Trophoblast cell (in vitro differentiated cells and primary cell): ENCODE measurements around the gene MYLK.

Experiments
- DNase-seq, 2 donors: peaks; one replicate each; pipeline ENCODE4 v3.0.0-alpha.2; 2016
- H2AFZ ChIP-seq: 2 replicates; pipeline ENCODE4 v1.6.1; 2013; ENCODE audit warnings: low read length, moderate library complexity, mild to moderate bottlenecking; ENCODE audit not compliant: insufficient read depth, poor library complexity
- H2AK5ac ChIP-seq: 2 replicates; pipeline ENCODE4 v1.6.1; 2013; ENCODE audit warnings: mild to moderate bottlenecking, low read length
- H2BK120ac ChIP-seq: 2 replicates; pipeline ENCODE4 v1.6.1; 2013; ENCODE audit warnings: low read length, mild to moderate bottlenecking, moderate library complexity; ENCODE audit not compliant: insufficient read depth, poor library complexity
- H2BK12ac ChIP-seq: 2 replicates; pipeline ENCODE4 v1.6.1; 2013; ENCODE audit warnings: mild to moderate bottlenecking, low read length, moderate library complexity
- H2BK5ac ChIP-seq: 2 replicates; pipeline ENCODE4 v1.6.1; 2013; ENCODE audit warnings: low read length, low read depth, moderate library complexity, mild to moderate bottlenecking; ENCODE audit not compliant: poor library complexity
- H3K14ac ChIP-seq: 2 replicates; pipeline ENCODE4 v1.6.1; 2013; ENCODE audit warnings: mild to moderate bottlenecking, low read length
- H3K18ac ChIP-seq: 2 replicates; pipeline ENCODE4 v1.6.1; 2013; ENCODE audit warnings: mild to moderate bottlenecking, low read length
- H3K23ac ChIP-seq: 2 replicates; pipeline ENCODE4 v1.6.1; 2013; ENCODE audit warnings: low read length
- H3K27ac ChIP-seq: 2 replicates; pipeline ENCODE4 v1.5.1; 2013; ENCODE audit warnings: low read depth, mild to moderate bottlenecking, inconsistent platforms, low read length, moderate library complexity
- H3K27me3 ChIP-seq: 2 replicates; pipeline ENCODE4 v1.6.1; 2013; ENCODE audit warnings: inconsistent platforms, mild to moderate bottlenecking, low read length, moderate library complexity; ENCODE audit not compliant: insufficient read depth
- H3K36me3 ChIP-seq, 2 experiments: 1 replicate in 1 of 2; 2 replicates in 1 of 2; pipeline ENCODE4 v1.6.1; 2013; ENCODE audit warnings: low read length in 2 of 2, mild to moderate bottlenecking in 2 of 2, moderate library complexity in 1 of 2; ENCODE audit not compliant: insufficient read depth in 2 of 2, control insufficient read depth in 1 of 2
- H3K4ac ChIP-seq: 2 replicates; pipeline ENCODE4 v1.6.1; 2013; ENCODE audit warnings: low read depth, mild to moderate bottlenecking, low read length, moderate library complexity
- H3K4me1 ChIP-seq, 2 experiments: 1 replicate in 1 of 2; 2 replicates in 1 of 2; pipeline ENCODE4 v1.6.1; 2013; ENCODE audit warnings: low read length in 2 of 2, mild to moderate bottlenecking in 2 of 2, moderate library complexity in 1 of 2; ENCODE audit not compliant: insufficient read depth in 2 of 2, control insufficient read depth in 1 of 2
- H3K4me2 ChIP-seq: 2 replicates; pipeline ENCODE4 v1.6.1; 2013; ENCODE audit warnings: inconsistent platforms, mild to moderate bottlenecking, low read length, moderate library complexity
- H3K4me3 ChIP-seq: 2 replicates; pipeline ENCODE4 v1.5.1; 2013; ENCODE audit warnings: mild to moderate bottlenecking, low read depth, low read length, inconsistent platforms
- H3K79me1 ChIP-seq: one replicate; pipeline ENCODE4 v1.6.1; 2013; ENCODE audit warnings: low read length
- H3K79me2 ChIP-seq: 2 replicates; pipeline ENCODE4 v1.6.1; 2013; ENCODE audit warnings: low read length, mild to moderate bottlenecking; ENCODE audit not compliant: control insufficient read depth, insufficient read depth, poor library complexity
- H3K9ac ChIP-seq: 2 replicates; pipeline ENCODE4 v1.6.1; 2013; ENCODE audit warnings: mild to moderate bottlenecking, low read length
- H3K9me3 ChIP-seq: 2 replicates; pipeline ENCODE4 v1.6.1; 2013; ENCODE audit warnings: low read depth, mild to moderate bottlenecking, control low read depth, inconsistent platforms, low read length; ENCODE audit not compliant: insufficient read depth
- H4K12ac ChIP-seq: 2 replicates; pipeline ENCODE4 v1.6.1; 2013; ENCODE audit warnings: low read depth, mild to moderate bottlenecking, low read length, moderate library complexity
- H4K8ac ChIP-seq: 2 replicates; pipeline ENCODE4 v1.6.1; 2013; ENCODE audit warnings: low read depth, mild to moderate bottlenecking, low read length, moderate library complexity
- H4K91ac ChIP-seq: one replicate; pipeline ENCODE4 v1.6.1; 2013; ENCODE audit warnings: low read depth, mild to moderate bottlenecking, low read length, moderate library complexity
- whole genome bisulfite sequencing: extraction: QIAGEN DNeasy Blood & Tissue Kit; methylation state at CpG from one replicate; pipeline ENCODE4 v1.1.7; 2013; ENCODE audit warnings: missing lambda C conversion rate; ENCODE audit not compliant: insufficient read length, insufficient coverage; ENCODE audit errors: extremely low coverage; 5-methylcytosine and 5-hydroxymethylcytosine counted together

MYLK gene

GRCh38 chr3:123679712-123680386, 204.3 kb downstream of the MYLK start:
- WGBS = no CpG with 5 or more reads among the region's 8 CpGs
- no peak overlapping the region for H2BK5ac ChIP-seq

GRCh38 chr3:123678108-123678511, 206.0 kb downstream of the MYLK start:
- Histone ChIP-seq H3K14ac (no peak overlapping the region), H2AK5ac (no peak overlapping the region), H3K27ac (peak overlapping the region; percentile 76), H3K23ac (no peak overlapping the region), H3K9ac (no peak overlapping the region), H2BK120ac (no peak overlapping the region), H4K12ac (no peak overlapping the region), H3K79me1 (peaks cover 16% of the 10 kb centered on the region), H3K4me2 (peak overlapping the region; percentile 30), H3K18ac (no peak overlapping the region), H3K4me1 (peaks cover 22 to 32% of the 10 kb centered on the region in 2 experiments), H2BK5ac (no peak overlapping the region), H2BK12ac (no peak overlapping the region), H3K36me3 (peaks cover 11 to 21% of the 10 kb centered on the region in 2 experiments), H3K27me3 (no peaks in the 10 kb centered on the region), H3K79me2 (no peaks in the 10 kb centered on the region), H3K4ac (no peak overlapping the region), H2AFZ (no peak overlapping the region), H3K4me3 (no peak overlapping the region), H3K9me3 (no peaks in the 10 kb centered on the region), H4K8ac (no peak overlapping the region), H4K91ac (peak overlapping the region; percentile 12)
- 100% methylated on average over 2 of the region's 8 CpGs for WGBS
- DNase-seq = no peak

More at GRCh38 chr3:123679712-123680386, 204.3 kb downstream of the MYLK start:
- Histone ChIP-seq H3K23ac (no peak overlapping the region), H3K27ac (peak overlapping the region; percentile 9), H3K79me1 (peaks cover 16% of the 10 kb centered on the region), H2BK12ac (peak overlapping the region; percentile 63), H3K9me3 (no peaks in the 10 kb centered on the region), H2AK5ac (no peak overlapping the region), H3K79me2 (no peaks in the 10 kb centered on the region), H2AFZ (no peak overlapping the region), H3K36me3 (peaks cover 11 to 21% of the 10 kb centered on the region in 2 experiments), H4K8ac (peak overlapping the region; percentile 36), H3K4me3 (no peak overlapping the region), H4K12ac (no peak overlapping the region), H3K27me3 (no peaks in the 10 kb centered on the region), H3K18ac (no peak overlapping the region), H3K4me1 (peaks cover 26 to 37% of the 10 kb centered on the region in 2 experiments), H2BK120ac (peak overlapping the region; percentile 39), H3K14ac (peak overlapping the region; percentile 48), H3K4me2 (no peak overlapping the region), H3K9ac (no peak overlapping the region), H4K91ac (peak overlapping the region; percentile 60), H3K4ac (no peak overlapping the region)
- no peak for DNase-seq

- no CpG with 5 or more reads among the region's 3 CpGs for WGBS
- no peak overlapping the region for H3K14ac ChIP-seq
- H2BK120ac ChIP-seq = no peak overlapping the region
- H3K27ac ChIP-seq = no peak overlapping the region
- H2AFZ ChIP-seq = no peak overlapping the region
- no peaks in the 10 kb centered on the region for H3K79me2 ChIP-seq
- no peak for DNase-seq
- peaks cover 8% of the 10 kb centered on the region for H3K79me1 ChIP-seq
- no peak overlapping the region for H4K8ac ChIP-seq
- no peaks in the 10 kb centered on the region for H3K9me3 ChIP-seq
- H3K9ac ChIP-seq = no peak overlapping the region
- no peak overlapping the region for H3K4me3 ChIP-seq
- peaks cover 0 to 13% of the 10 kb centered on the region in 2 experiments for H3K36me3 ChIP-seq
- peaks cover 2 to 6% of the 10 kb centered on the region in 2 experiments for H3K4me1 ChIP-seq
- H4K12ac ChIP-seq = no peak overlapping the region
- H3K4me2 ChIP-seq = no peak overlapping the region
- no peaks in the 10 kb centered on the region for H3K27me3 ChIP-seq
- H2BK5ac ChIP-seq = no peak overlapping the region
- H3K23ac ChIP-seq = no peak overlapping the region
- H3K4ac ChIP-seq = no peak overlapping the region
- H2AK5ac ChIP-seq = no peak overlapping the region
- H4K91ac ChIP-seq = no peak overlapping the region
- H2BK12ac ChIP-seq = no peak overlapping the region
- no peak overlapping the region for H3K18ac ChIP-seq
Observed at GRCh38 chr3:123672429-123673146, 211.5 kb downstream of the MYLK start.

- no peaks in the 10 kb centered on the region for H3K9me3 ChIP-seq
- no CpG with 5 or more reads among the region's 3 CpGs for WGBS
- H3K79me1 ChIP-seq = no peaks in the 10 kb centered on the region
- no peak overlapping the region for H2BK12ac ChIP-seq
- no peak overlapping the region for H3K27ac ChIP-seq
- H3K4me2 ChIP-seq = no peak overlapping the region
- H2BK5ac ChIP-seq = no peak overlapping the region
- no peak overlapping the region for H2BK120ac ChIP-seq
- no peak overlapping the region for H4K91ac ChIP-seq
- no peak overlapping the region for H2AK5ac ChIP-seq
- no peak overlapping the region for H3K18ac ChIP-seq
- no peak overlapping the region for H3K9ac ChIP-seq
- H4K12ac ChIP-seq = no peak overlapping the region
- DNase-seq = no peak
- peaks cover 12 to 22% of the 10 kb centered on the region in 2 experiments for H3K36me3 ChIP-seq
- H3K4me1 ChIP-seq = peaks cover 2% of the 10 kb centered on the region in 2 experiments
- H3K14ac ChIP-seq = no peak overlapping the region
- H3K79me2 ChIP-seq = no peaks in the 10 kb centered on the region
- H3K4ac ChIP-seq = no peak overlapping the region
- H3K4me3 ChIP-seq = no peak overlapping the region
- H2AFZ ChIP-seq = no peak overlapping the region
- no peaks in the 10 kb centered on the region for H3K27me3 ChIP-seq
- H3K23ac ChIP-seq = no peak overlapping the region
- H4K8ac ChIP-seq = no peak overlapping the region
Observed at GRCh38 chr3:123670743-123671142, 213.4 kb downstream of the MYLK start.
